Endothelial cell of umbilical vein (primary cell): ENCODE measurements around the gene TLR5.

Experiments used
- EZH2 ChIP-seq: IDR thresholded peaks from 2 replicates; pipeline ENCODE4 v1.6.1; 2012; ENCODE audit warnings: borderline replicate concordance, low read depth, mild to moderate bottlenecking, moderate library complexity, low read length, inconsistent platforms; ENCODE audit not compliant: severe bottlenecking
- FOS ChIP-seq: IDR thresholded peaks from 2 replicates; pipeline ENCODE4 v1.6.1; 2011; ENCODE audit warnings: mild to moderate bottlenecking, low read length, moderate library complexity, borderline replicate concordance; ENCODE audit not compliant: insufficient read depth
- JUN ChIP-seq: IDR thresholded peaks from 2 replicates; pipeline ENCODE4 v1.6.1; 2011; ENCODE audit warnings: borderline replicate concordance, low read depth; ENCODE audit not compliant: insufficient read length, insufficient read depth
- MAX ChIP-seq: IDR thresholded peaks from 2 replicates; pipeline ENCODE4 v1.6.1; 2011; ENCODE audit not compliant: insufficient read depth, insufficient read length
- POLR2A ChIP-seq: IDR thresholded peaks from 2 replicates; pipeline ENCODE4 v1.6.1; 2012; ENCODE audit warnings: low read depth, mild to moderate bottlenecking, control low read depth, low read length
- POLR2AphosphoS5 ChIP-seq: IDR thresholded peaks from 2 replicates; pipeline ENCODE4 v1.6.1; 2012; ENCODE audit warnings: low read depth, mild to moderate bottlenecking, control low read depth, low read length, moderate library complexity; ENCODE audit not compliant: insufficient read depth
- TF ChIP-seq, protein P1 (sequence below), 2 donors: IDR thresholded peaks; 1 replicate in 1 of 2; 2 replicates in 1 of 2; pipeline ENCODE4 v1.5.1; 2011; ENCODE audit warnings: low read length in 2 of 2, mild to moderate bottlenecking in 2 of 2, moderate library complexity in 2 of 2, control low read depth in 1 of 2, inconsistent platforms in 1 of 2, low read depth in 1 of 2; ENCODE audit not compliant: insufficient read depth in 1 of 2; ENCODE audit errors: extremely low read depth in 1 of 2

GRCh38 chr1:223125766-223126165, 17.3 kb downstream of the TLR5 start:
- TF ChIP-seq, protein P1, sequence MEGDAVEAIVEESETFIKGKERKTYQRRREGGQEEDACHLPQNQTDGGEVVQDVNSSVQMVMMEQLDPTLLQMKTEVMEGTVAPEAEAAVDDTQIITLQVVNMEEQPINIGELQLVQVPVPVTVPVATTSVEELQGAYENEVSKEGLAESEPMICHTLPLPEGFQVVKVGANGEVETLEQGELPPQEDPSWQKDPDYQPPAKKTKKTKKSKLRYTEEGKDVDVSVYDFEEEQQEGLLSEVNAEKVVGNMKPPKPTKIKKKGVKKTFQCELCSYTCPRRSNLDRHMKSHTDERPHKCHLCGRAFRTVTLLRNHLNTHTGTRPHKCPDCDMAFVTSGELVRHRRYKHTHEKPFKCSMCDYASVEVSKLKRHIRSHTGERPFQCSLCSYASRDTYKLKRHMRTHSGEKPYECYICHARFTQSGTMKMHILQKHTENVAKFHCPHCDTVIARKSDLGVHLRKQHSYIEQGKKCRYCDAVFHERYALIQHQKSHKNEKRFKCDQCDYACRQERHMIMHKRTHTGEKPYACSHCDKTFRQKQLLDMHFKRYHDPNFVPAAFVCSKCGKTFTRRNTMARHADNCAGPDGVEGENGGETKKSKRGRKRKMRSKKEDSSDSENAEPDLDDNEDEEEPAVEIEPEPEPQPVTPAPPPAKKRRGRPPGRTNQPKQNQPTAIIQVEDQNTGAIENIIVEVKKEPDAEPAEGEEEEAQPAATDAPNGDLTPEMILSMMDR (IDR thresholded peaks at IDR 0.05; ENCODE audit: extremely low read depth in 1 of 2, insufficient read depth in 1 of 2, low read depth in 1 of 2, low read length in 2 of 2) = no peak
- no peak for TF ChIP-seq JUN
- no peak for TF ChIP-seq EZH2
- TF ChIP-seq POLR2A = no peak
- TF ChIP-seq MAX = no peak
- TF ChIP-seq POLR2AphosphoS5 = no peak
- TF ChIP-seq FOS = no peak
